ENCODE results near the gene IGFALS. TPM values are rescaled to one million over a fixed set of nuclear protein-coding genes. Genes with fewer than 3 reads are reported as not detected.

The IGFALS gene
- total RNA-seq, 1 experiment from 2014 or later, result not detected

DNA sequence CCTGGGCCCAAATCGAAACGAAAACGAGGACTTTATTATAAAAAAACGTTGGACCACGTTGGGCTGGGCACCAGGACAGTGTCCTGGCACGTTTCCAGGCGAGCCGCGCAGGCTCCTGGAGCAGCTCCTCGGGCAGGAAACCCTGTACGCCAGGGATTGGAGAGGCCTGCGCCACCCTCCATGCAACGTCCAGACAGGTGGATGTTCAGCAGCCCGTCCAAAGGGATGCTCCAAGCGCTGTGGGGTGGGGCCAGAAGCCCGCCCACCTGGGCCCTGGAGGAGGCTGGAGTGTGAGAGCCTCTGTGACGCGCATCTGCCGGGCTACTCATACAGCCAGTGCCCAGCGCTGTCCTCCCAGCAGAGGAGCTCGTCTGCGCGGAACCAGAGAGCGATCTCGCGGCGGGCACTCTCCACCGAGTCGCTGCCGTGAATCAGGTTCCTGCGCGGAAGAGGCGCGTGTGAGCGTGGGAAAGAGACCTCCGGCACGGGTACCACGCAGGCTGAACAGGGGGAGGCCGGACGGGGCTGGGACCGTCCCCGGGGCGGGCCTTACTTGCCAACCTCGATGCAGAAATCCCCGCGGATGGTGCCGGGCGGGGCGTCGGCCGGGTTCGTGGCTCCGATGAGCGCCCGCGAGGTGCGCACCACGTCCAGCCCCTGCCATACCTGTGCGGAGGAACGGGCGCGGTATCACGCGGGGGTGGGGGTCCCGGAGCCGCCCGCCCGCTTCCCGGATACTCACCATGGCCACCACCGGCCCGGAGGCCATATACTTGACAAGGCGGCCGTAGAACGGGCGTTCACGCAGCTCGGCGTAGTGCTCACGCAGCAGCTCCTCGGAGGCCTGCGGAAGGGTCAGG, 22.9 kb downstream of the IGFALS start:
- no peaks in the 10 kb centered on the region for H3K9me3 Mint-ChIP-seq (ENCODE audit: low read depth, unreplicated experiment)
- DNase-seq, result peak; percentile 48
- BruUV-seq (replicated peaks), result TSS peak; percentile 34
- peaks cover 85% of the 10 kb centered on the region for H3K36me3 Mint-ChIP-seq (ENCODE audit: insufficient read depth, unreplicated experiment)
- H3K4me3 Mint-ChIP-seq (ENCODE audit: low read depth, unreplicated experiment), result peak overlapping the region; percentile 76
- peaks cover 8% of the 10 kb centered on the region for H3K4me1 Mint-ChIP-seq (ENCODE audit: low read depth, unreplicated experiment)
- TF ChIP-seq, protein P1, sequence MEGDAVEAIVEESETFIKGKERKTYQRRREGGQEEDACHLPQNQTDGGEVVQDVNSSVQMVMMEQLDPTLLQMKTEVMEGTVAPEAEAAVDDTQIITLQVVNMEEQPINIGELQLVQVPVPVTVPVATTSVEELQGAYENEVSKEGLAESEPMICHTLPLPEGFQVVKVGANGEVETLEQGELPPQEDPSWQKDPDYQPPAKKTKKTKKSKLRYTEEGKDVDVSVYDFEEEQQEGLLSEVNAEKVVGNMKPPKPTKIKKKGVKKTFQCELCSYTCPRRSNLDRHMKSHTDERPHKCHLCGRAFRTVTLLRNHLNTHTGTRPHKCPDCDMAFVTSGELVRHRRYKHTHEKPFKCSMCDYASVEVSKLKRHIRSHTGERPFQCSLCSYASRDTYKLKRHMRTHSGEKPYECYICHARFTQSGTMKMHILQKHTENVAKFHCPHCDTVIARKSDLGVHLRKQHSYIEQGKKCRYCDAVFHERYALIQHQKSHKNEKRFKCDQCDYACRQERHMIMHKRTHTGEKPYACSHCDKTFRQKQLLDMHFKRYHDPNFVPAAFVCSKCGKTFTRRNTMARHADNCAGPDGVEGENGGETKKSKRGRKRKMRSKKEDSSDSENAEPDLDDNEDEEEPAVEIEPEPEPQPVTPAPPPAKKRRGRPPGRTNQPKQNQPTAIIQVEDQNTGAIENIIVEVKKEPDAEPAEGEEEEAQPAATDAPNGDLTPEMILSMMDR (IDR thresholded peaks at IDR 0.05; ENCODE audit: unreplicated experiment), result no peak
- CTCF ChIA-PET, result interaction anchor here (0.6 kb wide), 1 partner anchor 93 kb away, joined by 3 read pairs; the partner anchor contains the start of gene JPT2
- intact Hi-C loops (cut with micrococcal nuclease; ENCODE audit: unreplicated experiment), result no loop called here
- H3K27ac Mint-ChIP-seq (ENCODE audit: unreplicated experiment), result peak overlapping the region; percentile 56
- H3K27me3 Mint-ChIP-seq (ENCODE audit: unreplicated experiment), result no peaks in the 10 kb centered on the region

DNA sequence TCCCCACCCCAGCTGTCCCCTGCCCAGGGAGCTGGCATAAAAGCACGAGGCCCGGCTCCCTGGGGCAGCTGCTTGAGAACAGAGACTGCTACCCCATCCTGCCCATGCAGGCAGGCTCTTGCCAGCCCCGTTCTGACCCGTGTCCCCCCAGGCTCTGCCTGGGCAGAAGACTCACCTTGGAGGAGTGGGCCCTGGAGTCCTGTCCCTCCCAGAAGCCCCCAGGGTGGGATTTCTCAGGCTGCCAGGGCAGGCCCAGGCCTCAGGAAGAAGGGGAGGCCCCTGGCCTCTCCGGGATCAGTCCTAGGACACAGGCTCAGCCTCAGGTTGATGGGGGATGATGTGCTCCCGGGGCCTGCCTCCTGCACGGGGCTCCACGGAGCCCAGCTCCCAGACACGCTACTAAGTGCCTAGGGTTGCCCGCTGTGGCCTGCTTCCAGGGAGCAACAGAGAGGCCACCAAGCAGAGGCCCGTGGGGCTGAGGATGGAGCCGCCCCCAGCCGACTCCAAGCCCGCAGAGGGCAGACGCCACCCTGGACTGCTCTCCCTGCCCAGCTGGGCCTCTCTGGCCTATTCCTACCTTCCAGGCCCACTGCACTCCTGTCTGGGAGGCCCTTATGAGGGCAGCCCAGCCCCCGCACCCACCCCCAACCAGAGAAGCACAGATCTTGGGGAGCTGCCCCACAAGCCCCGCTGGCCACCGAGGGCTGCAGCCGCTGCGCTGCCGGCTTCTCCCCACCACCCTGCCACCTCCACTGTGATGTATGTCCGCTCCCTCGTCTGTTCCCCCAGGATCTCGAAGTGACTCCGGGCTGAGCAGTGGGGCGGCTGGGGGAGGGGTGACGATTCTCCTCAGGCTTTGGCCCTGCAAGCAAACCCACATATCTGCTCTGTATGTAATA, 23.9 kb downstream of the IGFALS start:
- BruUV-seq (replicated peaks), result TSS peak; percentile 16
- peak overlapping the region; percentile 76 for H3K4me3 Mint-ChIP-seq (ENCODE audit: low read depth, unreplicated experiment)
- TF ChIP-seq, protein P1 (IDR thresholded peaks at IDR 0.05; ENCODE audit: unreplicated experiment), result no peak
- CTCF ChIA-PET, result interaction anchor here (0.5 kb wide), 1 partner anchor 439 kb away, joined by 3 read pairs; no protein-coding TSS in a partner anchor
- no peaks in the 10 kb centered on the region for H3K9me3 Mint-ChIP-seq (ENCODE audit: low read depth, unreplicated experiment)
- intact Hi-C loops (cut with micrococcal nuclease; ENCODE audit: unreplicated experiment), result no loop called here
- H3K27me3 Mint-ChIP-seq (ENCODE audit: unreplicated experiment), result no peaks in the 10 kb centered on the region
- H3K36me3 Mint-ChIP-seq (ENCODE audit: insufficient read depth, unreplicated experiment), result peaks cover 81% of the 10 kb centered on the region
- no peak for DNase-seq
- peak overlapping the region; percentile 56 for H3K27ac Mint-ChIP-seq (ENCODE audit: unreplicated experiment)
- peaks cover 8% of the 10 kb centered on the region for H3K4me1 Mint-ChIP-seq (ENCODE audit: low read depth, unreplicated experiment)

DNA sequence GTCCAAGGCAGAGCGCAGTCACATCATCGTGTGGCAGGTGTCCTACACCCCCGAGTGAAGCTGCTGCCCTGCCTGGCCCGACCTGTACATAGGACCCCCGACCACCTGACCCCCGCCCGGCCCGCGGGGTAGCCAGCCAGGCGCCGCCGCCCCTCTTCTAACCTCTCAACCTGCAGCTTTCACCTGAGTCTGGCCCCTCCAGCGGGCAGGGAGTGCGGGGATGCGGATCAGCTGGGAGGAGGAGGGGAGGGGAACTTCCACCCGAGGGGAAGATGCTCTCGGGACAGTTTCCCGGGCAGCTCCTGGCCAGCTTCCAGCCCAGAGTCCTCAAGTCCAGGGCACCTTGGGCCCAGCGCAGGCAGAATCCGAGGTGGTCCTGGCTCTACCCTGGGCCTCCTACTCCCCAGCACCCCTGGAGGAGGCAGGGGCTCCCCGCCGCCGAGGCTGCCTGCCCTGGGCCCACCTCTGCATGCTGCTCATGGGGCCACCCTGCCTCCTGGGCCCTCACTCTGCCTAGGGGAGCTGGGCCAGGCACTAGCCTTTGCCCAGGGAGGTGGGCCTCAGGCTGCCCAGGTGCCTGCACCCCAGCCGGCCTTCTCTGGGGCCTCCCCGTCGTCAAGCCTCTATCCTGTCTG, 24.6 kb downstream of the IGFALS start:
- CTCF ChIA-PET, result interaction anchor here (0.5 to 0.6 kb wide), 2 partner anchors 348 to 438 kb away, joined by 3 read pairs; no protein-coding TSS in a partner anchor
- H3K4me3 Mint-ChIP-seq (ENCODE audit: low read depth, unreplicated experiment), result peak overlapping the region; percentile 14
- intact Hi-C loops (cut with micrococcal nuclease; ENCODE audit: unreplicated experiment), result no loop called here
- H3K9me3 Mint-ChIP-seq (ENCODE audit: low read depth, unreplicated experiment), result no peaks in the 10 kb centered on the region
- no peaks in the 10 kb centered on the region for H3K27me3 Mint-ChIP-seq (ENCODE audit: unreplicated experiment)
- H3K27ac Mint-ChIP-seq (ENCODE audit: unreplicated experiment), result peak overlapping the region; percentile 56
- TF ChIP-seq, protein P1 (IDR thresholded peaks at IDR 0.05; ENCODE audit: unreplicated experiment), result no peak
- H3K36me3 Mint-ChIP-seq (ENCODE audit: insufficient read depth, unreplicated experiment), result peaks cover 73% of the 10 kb centered on the region
- H3K4me1 Mint-ChIP-seq (ENCODE audit: low read depth, unreplicated experiment), result peaks cover 8% of the 10 kb centered on the region
- no TSS peak for BruUV-seq (replicated peaks)
- no peak for DNase-seq

Data from Calu3 (cell line).